ENCODE results near the gene MPP2.
"Not testable (repeated sequence)": the region's sequence is repeated elsewhere in the genome, so short reads cannot be mapped to it uniquely, and the experiment has no call there.

The MPP2 gene

GRCh38 chr17:43852571-43852970 lies 54.8 kb downstream of the MPP2 start:
- no peak for DNase-seq (ENCODE audit: low read depth in 2 of 3, low spot score in 2 of 3)

GRCh38 chr17:43849116-43849515 lies 58.2 kb downstream of the MPP2 start:
- no peak for DNase-seq (ENCODE audit: low read depth in 2 of 3, low spot score in 2 of 3)

- no peak for DNase-seq (ENCODE audit: low read depth in 2 of 3, low spot score in 2 of 3)
Measured at GRCh38 chr17:43848601-43849000, 58.7 kb downstream of the MPP2 start.

- no peak for DNase-seq (ENCODE audit: low read depth in 2 of 3, low spot score in 2 of 3)
Measured at GRCh38 chr17:43846963-43847371, 60.4 kb downstream of the MPP2 start, which contains the start of gene CD300LG. TSS of gene CD300LG (plus strand) at chr17:43847176. CDS start at chr17:43847217, 41 bp downstream.

DNA sequence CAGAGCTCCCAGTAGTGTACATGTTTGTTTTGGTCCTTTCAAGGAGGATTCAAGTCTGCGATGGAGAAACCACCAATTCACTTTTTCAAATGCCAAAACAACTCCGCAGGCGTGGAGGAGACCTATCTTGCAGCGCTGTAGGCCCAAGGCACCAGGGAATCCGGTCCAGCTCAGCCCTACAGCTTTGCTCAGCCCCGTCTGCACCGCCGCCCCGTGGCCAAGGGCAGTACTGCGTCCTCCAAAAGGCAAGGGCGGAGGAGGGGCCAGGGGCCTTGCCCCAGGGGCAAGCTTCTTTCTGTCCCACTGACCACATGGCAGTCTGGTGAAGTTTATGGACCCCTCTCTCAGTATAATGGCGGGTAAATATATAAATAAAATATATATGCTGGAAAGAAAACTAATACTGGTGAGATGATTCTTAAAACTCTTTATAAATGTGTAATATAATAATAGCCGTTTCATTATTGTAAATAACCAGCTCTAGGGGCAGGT lies 61.1 kb downstream of the MPP2 start:
- peak; percentile 39 to 77 (median 75) for DNase-seq (ENCODE audit: low read depth in 2 of 3, low spot score in 2 of 3)

GRCh38 chr17:43845766-43846165 lies 61.6 kb downstream of the MPP2 start:
- DNase-seq (ENCODE audit: low read depth in 2 of 3, low spot score in 2 of 3) = no peak

- no peak for DNase-seq (ENCODE audit: low read depth in 2 of 3, low spot score in 2 of 3)
Measured at GRCh38 chr17:43844241-43844640, 63.1 kb downstream of the MPP2 start.

DNA sequence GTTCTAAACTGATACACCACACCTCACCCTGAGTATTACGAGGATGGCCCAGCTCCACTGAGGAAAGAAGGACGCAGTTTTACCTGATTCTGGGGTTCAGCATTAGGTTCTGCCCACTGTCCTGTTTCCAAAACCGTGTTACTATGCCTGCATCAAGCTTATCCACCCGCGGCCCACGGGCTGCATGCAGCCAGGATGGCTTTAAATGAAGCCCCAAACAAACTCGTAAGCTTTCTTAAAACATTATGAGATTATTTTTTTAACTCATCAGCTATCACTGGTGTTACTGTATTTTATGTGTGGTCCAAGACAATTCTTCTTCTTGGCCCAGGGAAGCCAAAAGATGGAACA lies 64.4 kb downstream of the MPP2 start:
- no peak for DNase-seq (ENCODE audit: low read depth in 2 of 3, low spot score in 2 of 3)

GRCh38 chr17:43842091-43842974 lies 65.0 kb downstream of the MPP2 start:
- not testable (repeated sequence) for DNase-seq (ENCODE audit: low read depth in 2 of 3, low spot score in 2 of 3)

DNA sequence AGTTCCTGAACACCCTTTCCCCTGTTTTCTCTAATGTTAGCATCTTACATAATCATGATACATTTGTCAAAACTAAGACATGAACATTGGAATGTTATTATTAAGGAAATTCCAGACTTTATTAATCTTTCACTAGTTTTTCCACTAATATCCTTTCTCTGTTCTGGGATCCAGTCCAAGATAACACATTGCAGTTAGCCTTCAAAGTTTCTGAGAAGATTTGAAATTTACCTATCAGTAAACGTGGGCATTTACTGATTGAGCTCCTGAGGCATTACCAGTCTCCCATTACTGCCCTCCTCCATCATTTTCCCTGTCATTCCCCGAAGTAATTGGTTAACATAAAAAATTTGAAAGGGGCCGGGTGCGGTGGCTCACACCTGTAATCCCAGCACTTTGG lies 66.1 kb downstream of the MPP2 start:
- no peak for DNase-seq (ENCODE audit: low read depth in 2 of 3, low spot score in 2 of 3)

DNA sequence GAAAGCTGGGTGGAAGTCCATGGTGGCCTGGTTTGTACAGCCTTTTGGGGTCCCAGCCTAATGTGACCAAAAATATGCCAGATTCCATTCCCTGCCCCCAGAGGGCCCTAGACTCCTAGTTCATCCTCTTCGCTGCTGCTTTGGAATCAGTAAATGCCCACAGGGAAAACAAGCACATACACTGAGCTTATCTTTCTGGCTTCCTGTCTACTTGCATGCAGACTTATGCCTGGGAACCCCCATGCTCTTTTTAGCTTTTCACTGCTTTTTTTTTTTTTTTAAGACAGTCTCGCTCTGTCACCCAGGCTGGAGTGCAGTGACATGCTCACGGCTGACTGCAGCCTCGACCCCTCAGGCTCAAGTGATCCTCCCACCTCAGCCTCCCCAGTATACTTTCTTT lies 66.5 kb downstream of the MPP2 start:
- no peak for DNase-seq (ENCODE audit: low read depth in 2 of 3, low spot score in 2 of 3)

DNA sequence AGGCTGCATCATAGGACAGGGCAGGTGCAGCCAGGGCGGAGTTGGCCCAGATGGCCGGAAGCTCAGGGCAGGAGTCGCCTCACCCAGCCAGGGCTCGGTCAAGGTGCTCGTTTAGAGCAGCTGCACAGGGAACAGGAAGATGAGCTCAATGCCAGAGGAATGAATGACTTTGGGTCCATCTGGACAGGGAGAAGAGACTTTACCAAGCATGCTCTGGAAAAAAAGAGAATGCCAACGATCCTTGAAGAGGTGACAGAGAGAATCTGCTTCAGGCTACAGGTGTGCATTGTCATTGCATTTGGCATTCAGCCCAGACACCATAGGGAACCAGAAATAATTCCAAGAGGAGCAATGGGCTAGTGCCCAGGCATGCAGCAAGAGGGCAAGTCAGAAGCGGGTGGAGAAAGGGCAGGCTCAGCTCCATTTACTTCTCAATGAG lies 67.6 kb downstream of the MPP2 start:
- DNase-seq (ENCODE audit: low read depth in 2 of 3, low spot score in 2 of 3) = no peak

- DNase-seq (ENCODE audit: low read depth in 2 of 3, low spot score in 2 of 3) = no peak
Measured at GRCh38 chr17:43834106-43834505, 73.2 kb downstream of the MPP2 start.

GRCh38 chr17:43832976-43833829 lies 74.1 kb downstream of the MPP2 start, which contains the start of gene MPP3:
TSS of gene MPP3 (minus strand) at chr17:43833146. CDS start at chr17:43831906, 1,240 bp downstream.
- DNase-seq (ENCODE audit: low read depth in 2 of 3, low spot score in 2 of 3) = no peak

GRCh38 chr17:43832168-43832975 lies 75.0 kb downstream of the MPP2 start:
- no peak for DNase-seq (ENCODE audit: low read depth in 2 of 3, low spot score in 2 of 3)

- no peak for DNase-seq (ENCODE audit: low read depth in 2 of 3, low spot score in 2 of 3)
Measured at GRCh38 chr17:43831633-43832032, 75.7 kb downstream of the MPP2 start.

- DNase-seq (ENCODE audit: low read depth in 2 of 3, low spot score in 2 of 3) = no peak
Measured at GRCh38 chr17:43830510-43831140, 76.7 kb downstream of the MPP2 start.

- DNase-seq (ENCODE audit: low read depth in 2 of 3, low spot score in 2 of 3) = no peak
Measured at GRCh38 chr17:43829738-43830137, 77.6 kb downstream of the MPP2 start.

- no peak for DNase-seq (ENCODE audit: low read depth in 2 of 3, low spot score in 2 of 3)
Measured at GRCh38 chr17:43827596-43827995, 79.7 kb downstream of the MPP2 start.

DNA sequence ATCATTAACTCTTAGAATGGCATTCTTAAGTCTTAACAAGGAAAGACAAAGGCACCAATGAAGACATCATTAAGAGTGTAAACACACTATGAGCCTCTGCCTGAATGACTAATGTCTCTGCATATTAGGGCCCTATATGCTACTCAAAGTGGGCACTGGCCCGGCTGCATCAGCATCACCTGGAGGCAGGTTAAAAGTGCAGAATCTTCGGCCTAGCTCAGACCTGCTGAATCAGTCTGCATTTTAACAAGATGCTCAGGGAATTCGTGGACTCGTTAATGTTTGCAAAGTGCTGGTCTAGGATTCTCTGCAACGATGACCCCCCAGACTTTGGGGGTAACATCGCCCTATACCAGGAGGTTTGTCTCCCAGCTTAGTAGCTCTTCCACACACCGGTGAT lies 81.1 kb downstream of the MPP2 start:
- DNase-seq (ENCODE audit: low read depth in 2 of 3, low spot score in 2 of 3) = no peak
